ENCODE data around the gene HHIP. TPM values are rescaled to one million over a fixed set of nuclear protein-coding genes. Genes with fewer than 3 reads are reported as not detected.

Gene HHIP
- total RNA-seq, 2 donors from 2014 or later, result 0.66 to 14.3 TPM

- Histone ChIP-seq H3K9me3 (no peaks in the 10 kb centered on the region), H3K36me3 (replicated peaks in 1 of 2; ENCODE audit: insufficient read depth in 1 of 2, low read depth in 2 of 2) (no peaks in the 10 kb centered on the region), H3K4me3 (no peak overlapping the region), H3K27ac (no peak overlapping the region), H3K27me3 (no peaks in the 10 kb centered on the region), H3K4me1 (no peaks in the 10 kb centered on the region)
- intact Hi-C loops (cut with DNase I), result no loop called here
- 64 to 65% methylated on average over 3 of the region's 3 CpGs for WGBS, 2 donors
- TF ChIP-seq POLR2A (IDR thresholded peaks at IDR 0.05) (no peak), CTCF (IDR thresholded peaks at IDR 0.05) (no peak)
- DNase-seq, result no peak
- no peak for ATAC-seq
These were observed 30.9 kb upstream of the HHIP start for GRCh38 chr4:144614850-144615585.

- Histone ChIP-seq H3K4me3 (no peak overlapping the region), H3K4me1 (no peaks in the 10 kb centered on the region), H3K9me3 (no peaks in the 10 kb centered on the region), H3K27me3 (no peaks in the 10 kb centered on the region), H3K36me3 (replicated peaks in 1 of 2; ENCODE audit: insufficient read depth in 1 of 2, low read depth in 2 of 2) (no peaks in the 10 kb centered on the region), H3K27ac (no peak overlapping the region)
- TF ChIP-seq CTCF (IDR thresholded peaks at IDR 0.05) (no peak), POLR2A (IDR thresholded peaks at IDR 0.05) (no peak)
- ATAC-seq, result no peak
- intact Hi-C loops (cut with DNase I), result no loop called here
- whole genome bisulfite sequencing, 2 donors, result 55 to 59% methylated on average over 3 of the region's 3 CpGs
- DNase-seq, result no peak
These were observed 24.3 kb upstream of the HHIP start for GRCh38 chr4:144621681-144622080.

- H3K4me3 ChIP-seq, result no peak overlapping the region
- no peaks in the 10 kb centered on the region for H3K27me3 ChIP-seq
- TF ChIP-seq CTCF (IDR thresholded peaks at IDR 0.05) (no peak), POLR2A (IDR thresholded peaks at IDR 0.05) (no peak)
- DNase-seq, result no peak
- H3K9me3 ChIP-seq, result no peaks in the 10 kb centered on the region
- WGBS, 2 donors, result 19 to 28% methylated on average over 2 of the region's 2 CpGs
- ATAC-seq, result no peak
- no peak overlapping the region for H3K27ac ChIP-seq
- no peaks in the 10 kb centered on the region for H3K36me3 ChIP-seq (replicated peaks in 1 of 2; ENCODE audit: insufficient read depth in 1 of 2, low read depth in 2 of 2)
- intact Hi-C loops (cut with DNase I), result no loop called here
- H3K4me1 ChIP-seq, result no peaks in the 10 kb centered on the region
These were observed 18.3 kb upstream of the HHIP start for GRCh38 chr4:144627663-144628076.

- Histone ChIP-seq H3K27me3 (no peaks in the 10 kb centered on the region), H3K36me3 (replicated peaks in 1 of 2; ENCODE audit: insufficient read depth in 1 of 2, low read depth in 2 of 2) (no peaks in the 10 kb centered on the region), H3K4me1 (no peaks in the 10 kb centered on the region), H3K27ac (no peak overlapping the region), H3K9me3 (no peaks in the 10 kb centered on the region), H3K4me3 (no peak overlapping the region)
- intact Hi-C loops (cut with DNase I), result no loop called here
- TF ChIP-seq POLR2A (IDR thresholded peaks at IDR 0.05) (no peak), CTCF (IDR thresholded peaks at IDR 0.05) (no peak)
- 83 to 87% methylated on average over 6 of the region's 6 CpGs for WGBS, 2 donors
- ATAC-seq (no peak), DNase-seq (no peak)
These were observed 12.7 kb upstream of the HHIP start for GRCh38 chr4:144633215-144633614.
